ENCODE results near the gene FRRS1L. TPM values are rescaled to one million over a fixed set of nuclear protein-coding genes. Genes with fewer than 3 reads are reported as not detected.

The FRRS1L gene
- total and polyA plus RNA-seq, 4 donors: 0.08 to 0.51 TPM; not detected in 2

GRCh38 chr9:109139851-109140250 is 27.2 kb downstream of the FRRS1L start:
- Histone ChIP-seq H3K4me3 (ENCODE audit: low read depth in 1 of 3, low read length in 3 of 3) (no peak overlapping the region), H3K9me3 (ENCODE audit: control insufficient read depth in 4 of 4, low read length in 3 of 4) (no peaks in the 10 kb centered on the region), H3K4me1 (ENCODE audit: control insufficient read depth in 4 of 4, insufficient read depth in 4 of 4, low read length in 3 of 4) (no peaks in the 10 kb centered on the region), H3K27me3 (ENCODE audit: control insufficient read depth in 4 of 4, insufficient read depth in 4 of 4, low read length in 3 of 4) (no peaks in the 10 kb centered on the region), H3K9ac (ENCODE audit: low read depth in 1 of 2, low read length in 2 of 2) (no peak overlapping the region), H3K36me3 (ENCODE audit: control insufficient read depth in 4 of 4, insufficient read depth in 3 of 4, low read depth in 1 of 4, low read length in 3 of 4) (no peaks in the 10 kb centered on the region), H3K27ac (ENCODE audit: low read depth in 1 of 2, low read length in 2 of 2) (no peak overlapping the region)
- no peak for TF ChIP-seq HNF4A (conservative IDR thresholded peaks at IDR 0.05)
- no peak for TF ChIP-seq SP1 (IDR thresholded peaks at IDR 0.05)
- no peak for TF ChIP-seq HNF4G (IDR thresholded peaks at IDR 0.05)
- no peak for TF ChIP-seq MAX (IDR thresholded peaks at IDR 0.05)
- TF ChIP-seq ZBTB33 (IDR thresholded peaks at IDR 0.05): no peak
- TF ChIP-seq, protein P1, sequence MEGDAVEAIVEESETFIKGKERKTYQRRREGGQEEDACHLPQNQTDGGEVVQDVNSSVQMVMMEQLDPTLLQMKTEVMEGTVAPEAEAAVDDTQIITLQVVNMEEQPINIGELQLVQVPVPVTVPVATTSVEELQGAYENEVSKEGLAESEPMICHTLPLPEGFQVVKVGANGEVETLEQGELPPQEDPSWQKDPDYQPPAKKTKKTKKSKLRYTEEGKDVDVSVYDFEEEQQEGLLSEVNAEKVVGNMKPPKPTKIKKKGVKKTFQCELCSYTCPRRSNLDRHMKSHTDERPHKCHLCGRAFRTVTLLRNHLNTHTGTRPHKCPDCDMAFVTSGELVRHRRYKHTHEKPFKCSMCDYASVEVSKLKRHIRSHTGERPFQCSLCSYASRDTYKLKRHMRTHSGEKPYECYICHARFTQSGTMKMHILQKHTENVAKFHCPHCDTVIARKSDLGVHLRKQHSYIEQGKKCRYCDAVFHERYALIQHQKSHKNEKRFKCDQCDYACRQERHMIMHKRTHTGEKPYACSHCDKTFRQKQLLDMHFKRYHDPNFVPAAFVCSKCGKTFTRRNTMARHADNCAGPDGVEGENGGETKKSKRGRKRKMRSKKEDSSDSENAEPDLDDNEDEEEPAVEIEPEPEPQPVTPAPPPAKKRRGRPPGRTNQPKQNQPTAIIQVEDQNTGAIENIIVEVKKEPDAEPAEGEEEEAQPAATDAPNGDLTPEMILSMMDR (IDR thresholded peaks at IDR 0.05; ENCODE audit: low read depth, low read length, missing input control): no peak
- no peak for TF ChIP-seq ATF3 (IDR thresholded peaks at IDR 0.05)
- no peak for TF ChIP-seq YY1 (IDR thresholded peaks at IDR 0.05)
- no peak for TF ChIP-seq GABPA (IDR thresholded peaks at IDR 0.05 in 1 of 2, conservative IDR thresholded peaks at IDR 0.05 in 1 of 2)
- no peak for TF ChIP-seq NR2F2 (IDR thresholded peaks at IDR 0.05)
- no peak for TF ChIP-seq RAD21 (IDR thresholded peaks at IDR 0.05)
- TF ChIP-seq FOXA1 (IDR thresholded peaks at IDR 0.05): no peak
- TF ChIP-seq EGR1 (IDR thresholded peaks at IDR 0.05; ENCODE audit: low read depth in 2 of 2): no peak
- no peak for TF ChIP-seq TAF1 (conservative IDR thresholded peaks at IDR 0.05)
- TF ChIP-seq JUND (IDR thresholded peaks at IDR 0.05): no peak
- TF ChIP-seq FOXA2 (IDR thresholded peaks at IDR 0.05): no peak
- no peak for TF ChIP-seq RXRA (IDR thresholded peaks at IDR 0.05)
- TF ChIP-seq REST (IDR thresholded peaks at IDR 0.05): no peak
- DNase-seq (ENCODE audit: low spot score): no peak
- 92% methylated on average over 1 of the region's 1 CpG for WGBS

Measured in liver (tissue), 9 donors.